Mesendoderm (in vitro differentiated cells): ENCODE measurements around the gene CDH2.

Source experiments
- DNase-seq: peaks from one replicate; pipeline ENCODE4 v3.0.0; 2013
- H2AK5ac ChIP-seq: 2 replicates; pipeline ENCODE4 v1.6.1; 2013; ENCODE audit warnings: low read length, inconsistent platforms
- H2BK120ac ChIP-seq: 2 replicates; pipeline ENCODE4 v1.6.1; 2013; ENCODE audit warnings: low read depth, mild to moderate bottlenecking, low read length, moderate library complexity, mixed read lengths
- H2BK15ac ChIP-seq: replicated peaks from 2 replicates; pipeline ENCODE4 v1.6.1; 2013; ENCODE audit warnings: low read depth, mild to moderate bottlenecking, moderate library complexity
- H2BK5ac ChIP-seq: 2 replicates; pipeline ENCODE4 v1.6.1; 2013; ENCODE audit warnings: low read length, inconsistent platforms
- H3K18ac ChIP-seq: 2 replicates; pipeline ENCODE4 v1.6.1; 2013; ENCODE audit warnings: mild to moderate bottlenecking, low read length, mixed read lengths
- H3K23ac ChIP-seq: one replicate; pipeline ENCODE4 v1.6.1; 2013; ENCODE audit warnings: low read length
- H3K27ac ChIP-seq: 2 replicates; pipeline ENCODE4 v1.5.1; 2013; ENCODE audit warnings: low read depth, mild to moderate bottlenecking, inconsistent platforms, low read length, moderate library complexity
- H3K27me3 ChIP-seq: 2 replicates; pipeline ENCODE4 v1.6.1; 2013; ENCODE audit warnings: low read length, control low read depth, mild to moderate bottlenecking, inconsistent platforms; ENCODE audit not compliant: insufficient read depth, poor library complexity
- H3K36me3 ChIP-seq: 2 replicates; pipeline ENCODE4 v1.6.1; 2013; ENCODE audit warnings: low read length, inconsistent platforms; ENCODE audit not compliant: control insufficient read depth, insufficient read depth
- H3K4ac ChIP-seq: one replicate; pipeline ENCODE4 v1.6.1; 2013; ENCODE audit warnings: low read depth, mild to moderate bottlenecking, low read length, moderate library complexity
- H3K4me1 ChIP-seq: 2 replicates; pipeline ENCODE4 v1.6.1; 2013; ENCODE audit warnings: low read depth, low read length, inconsistent platforms; ENCODE audit not compliant: control insufficient read depth
- H3K4me2 ChIP-seq: 2 replicates; pipeline ENCODE4 v1.6.1; 2013; ENCODE audit warnings: low read length
- H3K4me3 ChIP-seq: 2 replicates; pipeline ENCODE4 v1.5.1; 2013; ENCODE audit warnings: mild to moderate bottlenecking, low read length
- H3K56ac ChIP-seq: one replicate; pipeline ENCODE4 v1.6.1; 2013; ENCODE audit warnings: low read length
- H3K79me1 ChIP-seq: 2 replicates; pipeline ENCODE4 v1.6.1; 2013; ENCODE audit warnings: low read length, inconsistent platforms
- H3K79me2 ChIP-seq: 2 replicates; pipeline ENCODE4 v1.6.1; 2013; ENCODE audit warnings: mild to moderate bottlenecking, low read length; ENCODE audit not compliant: control insufficient read depth, insufficient read depth
- H3K9ac ChIP-seq: 2 replicates; pipeline ENCODE4 v1.6.1; 2013; ENCODE audit warnings: low read length, inconsistent platforms
- H4K5ac ChIP-seq: one replicate; pipeline ENCODE4 v1.6.1; 2013; ENCODE audit warnings: low read length
- H4K8ac ChIP-seq: one replicate; pipeline ENCODE4 v1.6.1; 2013; ENCODE audit warnings: low read depth, mild to moderate bottlenecking, control low read depth, low read length, moderate library complexity
- WGBS: extraction: QIAGEN DNeasy Blood & Tissue Kit; methylation state at CpG from one replicate; pipeline ENCODE4 v1.1.7; 2013; ENCODE audit warnings: low lambda C conversion rate, missing lambda C conversion rate; ENCODE audit not compliant: insufficient coverage; ENCODE audit errors: extremely low coverage; 5-methylcytosine and 5-hydroxymethylcytosine counted together

Gene CDH2

GRCh38 chr18:28027755-28028154 is 149.2 kb downstream of the CDH2 start:
- WGBS: no CpG with 5 or more reads among the region's 2 CpGs
- Histone ChIP-seq H3K9ac (no peak overlapping the region), H3K27ac (no peak overlapping the region), H3K79me2 (peaks cover 5% of the 10 kb centered on the region), H3K4me3 (no peak overlapping the region), H2BK120ac (no peak overlapping the region), H3K56ac (no peak overlapping the region), H4K8ac (no peak overlapping the region), H2BK5ac (no peak overlapping the region), H3K4ac (no peak overlapping the region), H2BK15ac (no peak overlapping the region), H3K23ac (no peak overlapping the region), H3K36me3 (no peaks in the 10 kb centered on the region), H3K27me3 (no peaks in the 10 kb centered on the region), H3K4me2 (no peak overlapping the region), H3K4me1 (no peaks in the 10 kb centered on the region), H2AK5ac (no peak overlapping the region), H3K79me1 (peaks cover 9% of the 10 kb centered on the region), H4K5ac (no peak overlapping the region), H3K18ac (no peak overlapping the region)
- no peak for DNase-seq

- no CpG with 5 or more reads among the region's 3 CpGs for WGBS
- no peak overlapping the region for H3K4me3 ChIP-seq
Measured at GRCh38 chr18:28019425-28020108, 157.4 kb downstream of the CDH2 start.

GRCh38 chr18:28018351-28018750 is 158.6 kb downstream of the CDH2 start:
- H3K4me2 ChIP-seq: no peak overlapping the region
- H3K4me1 ChIP-seq: no peaks in the 10 kb centered on the region
- peaks cover 2% of the 10 kb centered on the region for H3K79me1 ChIP-seq
- no peaks in the 10 kb centered on the region for H3K36me3 ChIP-seq
- H3K27ac ChIP-seq: no peak overlapping the region
- H3K56ac ChIP-seq: no peak overlapping the region
- no peak overlapping the region for H4K8ac ChIP-seq
- peaks cover 2% of the 10 kb centered on the region for H3K79me2 ChIP-seq
- no peak overlapping the region for H2BK120ac ChIP-seq
- H3K4me3 ChIP-seq: no peak overlapping the region
- H3K23ac ChIP-seq: no peak overlapping the region
- no peak overlapping the region for H3K9ac ChIP-seq
- H2AK5ac ChIP-seq: no peak overlapping the region
- H3K27me3 ChIP-seq: no peaks in the 10 kb centered on the region
- no peak overlapping the region for H3K18ac ChIP-seq
- H3K4ac ChIP-seq: no peak overlapping the region
- H2BK5ac ChIP-seq: no peak overlapping the region
- H4K5ac ChIP-seq: no peak overlapping the region
- no peak for DNase-seq
- H2BK15ac ChIP-seq: no peak overlapping the region

More at GRCh38 chr18:28019425-28020108, 157.4 kb downstream of the CDH2 start:
- DNase-seq: no peak
- H2BK5ac ChIP-seq: no peak overlapping the region
- no peak overlapping the region for H4K5ac ChIP-seq
- no peak overlapping the region for H3K18ac ChIP-seq
- no peaks in the 10 kb centered on the region for H3K36me3 ChIP-seq
- no peak overlapping the region for H3K9ac ChIP-seq
- no peak overlapping the region for H3K4me2 ChIP-seq
- H2BK120ac ChIP-seq: no peak overlapping the region
- no peak overlapping the region for H3K56ac ChIP-seq
- H3K23ac ChIP-seq: no peak overlapping the region
- H2BK15ac ChIP-seq: no peak overlapping the region
- H3K4ac ChIP-seq: no peak overlapping the region
- no peak overlapping the region for H2AK5ac ChIP-seq
- H3K4me1 ChIP-seq: no peaks in the 10 kb centered on the region
- H3K27ac ChIP-seq: no peak overlapping the region
- no peak overlapping the region for H4K8ac ChIP-seq
- peaks cover 2% of the 10 kb centered on the region for H3K79me1 ChIP-seq
- H3K79me2 ChIP-seq: peaks cover 2% of the 10 kb centered on the region
- no peaks in the 10 kb centered on the region for H3K27me3 ChIP-seq

GRCh38 chr18:28015671-28016070 is 161.3 kb downstream of the CDH2 start:
- Histone ChIP-seq H2BK15ac (no peak overlapping the region), H3K36me3 (no peaks in the 10 kb centered on the region), H2AK5ac (no peak overlapping the region), H3K56ac (no peak overlapping the region), H3K4me2 (no peak overlapping the region), H3K4me1 (no peaks in the 10 kb centered on the region), H3K23ac (no peak overlapping the region), H3K27ac (no peak overlapping the region), H3K27me3 (no peaks in the 10 kb centered on the region), H3K9ac (no peak overlapping the region), H4K8ac (no peak overlapping the region), H3K18ac (no peak overlapping the region), H2BK5ac (no peak overlapping the region), H4K5ac (no peak overlapping the region), H3K4ac (no peak overlapping the region), H2BK120ac (no peak overlapping the region), H3K79me2 (peaks cover 2% of the 10 kb centered on the region), H3K4me3 (no peak overlapping the region), H3K79me1 (peaks cover 3% of the 10 kb centered on the region)
- no CpG with 5 or more reads among the region's 3 CpGs for WGBS
- DNase-seq: peak; percentile 76

- H4K8ac ChIP-seq: no peak overlapping the region
- no peak overlapping the region for H2BK15ac ChIP-seq
- no peak overlapping the region for H3K56ac ChIP-seq
- no peak overlapping the region for H3K23ac ChIP-seq
- DNase-seq: no peak
- H3K4me1 ChIP-seq: no peaks in the 10 kb centered on the region
- no CpG with 5 or more reads among the region's 1 CpG for WGBS
- H3K36me3 ChIP-seq: no peaks in the 10 kb centered on the region
- no peaks in the 10 kb centered on the region for H3K27me3 ChIP-seq
- no peak overlapping the region for H3K4me2 ChIP-seq
- H3K18ac ChIP-seq: no peak overlapping the region
- no peak overlapping the region for H4K5ac ChIP-seq
- H2AK5ac ChIP-seq: no peak overlapping the region
- H3K79me2 ChIP-seq: no peaks in the 10 kb centered on the region
- no peak overlapping the region for H3K4ac ChIP-seq
- no peak overlapping the region for H3K27ac ChIP-seq
- H3K79me1 ChIP-seq: peaks cover 2% of the 10 kb centered on the region
- no peak overlapping the region for H2BK5ac ChIP-seq
- H2BK120ac ChIP-seq: no peak overlapping the region
- no peak overlapping the region for H3K9ac ChIP-seq
- H3K4me3 ChIP-seq: no peak overlapping the region
Measured at GRCh38 chr18:28013066-28013465, 163.9 kb downstream of the CDH2 start.

- Histone ChIP-seq H3K4ac (no peak overlapping the region), H2BK5ac (no peak overlapping the region), H2AK5ac (no peak overlapping the region), H4K5ac (no peak overlapping the region), H3K79me2 (no peaks in the 10 kb centered on the region), H3K27ac (no peak overlapping the region), H3K27me3 (no peaks in the 10 kb centered on the region), H3K4me2 (no peak overlapping the region), H3K4me1 (no peaks in the 10 kb centered on the region), H2BK120ac (no peak overlapping the region), H3K23ac (no peak overlapping the region), H3K18ac (no peak overlapping the region), H3K79me1 (peaks cover 2% of the 10 kb centered on the region), H2BK15ac (no peak overlapping the region), H3K36me3 (no peaks in the 10 kb centered on the region), H3K56ac (no peak overlapping the region), H4K8ac (no peak overlapping the region), H3K4me3 (no peak overlapping the region), H3K9ac (no peak overlapping the region)
- no peak for DNase-seq
Measured at GRCh38 chr18:28012336-28012735, 164.6 kb downstream of the CDH2 start.
